ENCODE measurements around the gene TMEM109.
"Not testable (repeated sequence)": the region's sequence is repeated elsewhere in the genome, so short reads cannot be mapped to it uniquely, and the experiment has no call there.

TMEM109 gene

DNA sequence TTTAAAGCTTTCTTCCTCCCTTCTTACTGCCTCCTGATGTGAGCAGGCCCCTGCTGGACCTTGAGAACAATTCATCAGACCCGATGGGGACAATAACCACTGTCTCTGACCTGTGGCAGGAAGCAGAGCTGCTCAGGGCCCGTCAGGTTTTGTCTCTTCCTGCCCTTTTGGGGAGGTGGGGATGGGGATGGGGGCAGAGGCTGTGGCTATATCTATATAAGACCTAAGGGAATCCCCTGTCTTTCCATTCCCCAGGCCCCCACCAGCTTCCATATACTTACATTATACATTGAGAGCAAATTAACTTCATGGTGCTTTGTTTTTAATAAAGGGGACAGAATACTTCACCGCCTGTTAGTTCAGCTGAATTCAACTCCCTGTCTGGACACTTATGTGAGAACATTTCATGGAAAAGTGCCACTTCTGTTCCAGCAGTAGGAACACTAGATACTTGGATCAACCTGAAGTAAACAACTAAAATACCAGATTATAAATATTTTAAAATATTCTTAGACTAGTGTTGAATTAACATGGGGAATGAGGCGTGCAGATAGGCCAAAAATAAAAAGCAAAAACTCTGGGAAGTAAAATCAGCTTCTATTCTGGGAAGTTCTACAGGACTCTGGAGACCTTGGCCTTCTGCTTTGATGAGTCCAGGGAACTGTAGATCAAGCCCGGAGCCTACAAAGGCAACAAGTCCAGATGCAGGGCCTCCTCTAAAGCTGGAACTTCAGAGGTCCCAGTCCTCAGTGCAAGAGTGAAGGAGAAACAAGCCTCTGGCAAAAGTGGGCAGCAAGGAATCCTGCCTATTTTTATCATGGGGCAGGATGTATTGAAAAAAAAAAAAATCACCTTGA is 35.5 kb upstream of the TMEM109 start:
- no peak for DNase-seq

DNA sequence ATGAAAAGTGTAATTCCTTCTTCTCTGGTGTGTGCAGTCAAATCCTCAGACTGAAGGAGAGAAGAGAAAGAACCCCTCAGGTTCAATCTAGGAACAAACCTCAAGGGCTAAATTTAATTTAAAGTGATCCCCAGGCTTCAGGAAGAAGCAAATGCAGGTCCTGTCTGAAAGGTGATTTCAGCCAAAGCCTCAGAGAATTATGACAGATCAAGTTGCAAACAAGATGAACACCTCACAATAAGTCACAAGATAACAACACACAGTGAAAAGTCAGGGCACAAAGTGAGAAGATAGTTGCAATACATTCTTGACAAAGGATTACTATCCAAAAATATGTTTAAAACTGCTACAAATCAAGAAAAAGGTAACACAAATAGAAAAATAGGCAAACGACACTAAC is 34.9 kb upstream of the TMEM109 start:
- no peak for DNase-seq

- DNase-seq = no peak
Measured at GRCh38 chr11:60879971-60880588, 33.9 kb upstream of the TMEM109 start.

- DNase-seq = no peak
Measured at GRCh38 chr11:60880643-60881282, 33.2 kb upstream of the TMEM109 start.

GRCh38 chr11:60887556-60887955 is 26.4 kb upstream of the TMEM109 start:
- DNase-seq = peak; percentile 51 to 78

- no peak for DNase-seq
Measured at GRCh38 chr11:60889869-60890311, 24.1 kb upstream of the TMEM109 start.

DNA sequence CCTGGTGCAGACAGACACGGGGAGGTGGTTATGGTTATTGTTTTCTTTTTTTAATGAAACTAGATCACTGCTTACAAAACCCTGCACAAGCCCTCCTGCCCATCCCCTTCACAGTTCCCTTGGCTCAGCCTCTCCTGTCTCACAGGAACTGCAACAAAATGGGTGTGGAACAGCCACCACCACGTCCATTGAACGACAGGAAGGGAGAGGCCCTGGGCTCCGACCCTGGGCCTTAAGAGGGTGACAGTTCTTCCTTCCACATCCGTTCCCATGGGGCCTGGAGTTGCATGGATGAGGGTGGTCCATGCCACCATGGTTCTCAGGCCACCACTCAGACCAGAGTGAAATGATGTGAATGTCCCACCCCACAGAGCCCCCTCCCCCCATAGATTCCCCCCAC is 23.3 kb upstream of the TMEM109 start:
- no peak for DNase-seq

DNA sequence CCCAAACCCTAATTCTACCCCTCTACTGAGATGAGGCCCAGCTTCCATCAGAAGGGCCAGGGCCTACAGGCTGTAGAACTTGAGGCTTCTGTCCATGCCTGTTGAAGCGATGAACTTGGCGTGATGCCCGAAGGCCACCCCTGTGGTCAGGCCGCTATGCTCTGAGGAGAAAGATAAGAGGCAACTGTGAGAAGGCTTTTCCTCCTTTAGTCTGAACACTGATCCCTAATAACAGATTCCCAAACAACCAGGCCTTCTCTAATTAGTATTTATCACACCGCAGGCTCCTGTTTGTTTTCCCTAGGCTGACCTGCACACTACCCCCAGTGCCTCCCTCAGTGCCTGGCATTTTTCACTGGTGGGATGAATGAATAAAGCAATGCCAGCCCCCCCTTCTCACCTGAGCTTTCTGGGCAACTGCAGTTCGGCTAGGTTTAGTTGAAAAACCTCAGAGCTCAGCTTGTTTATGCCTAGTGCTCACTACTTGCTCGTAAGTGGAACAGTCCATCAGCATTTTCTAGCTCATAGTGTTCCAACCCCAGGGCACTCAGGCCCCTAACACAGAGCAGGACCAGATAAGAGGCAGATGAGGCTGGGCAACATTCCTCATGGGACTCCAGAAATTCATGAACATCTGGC is 22.7 kb upstream of the TMEM109 start:
- DNase-seq = no peak

- DNase-seq = no peak
Measured at GRCh38 chr11:60895687-60896086, 18.3 kb upstream of the TMEM109 start.

DNA sequence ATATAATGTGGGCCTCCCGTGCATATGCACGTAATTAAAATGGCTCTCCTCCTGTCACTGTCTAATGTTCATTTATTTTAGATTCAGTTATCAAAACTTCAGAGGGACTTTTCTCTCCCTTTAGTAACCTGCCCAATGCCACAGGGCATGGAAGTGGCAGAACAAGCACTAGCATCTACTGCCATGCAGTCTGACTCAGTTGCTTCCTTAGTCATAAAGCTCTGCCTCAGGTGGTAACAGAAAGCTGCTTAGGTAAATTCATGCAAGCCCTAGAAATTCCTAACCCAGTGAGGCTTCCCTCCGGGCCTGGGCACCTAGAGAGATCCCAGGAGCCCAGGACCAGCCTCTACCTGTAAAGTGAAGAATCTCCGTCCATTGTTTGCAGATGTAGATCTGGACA is 16.5 kb upstream of the TMEM109 start:
- no peak for DNase-seq

- DNase-seq = peak in 1 of 2 experiments; percentile 48
Measured at GRCh38 chr11:60899046-60899936, 14.7 kb upstream of the TMEM109 start.

- DNase-seq = no peak
Measured at GRCh38 chr11:60899977-60900376, 14.0 kb upstream of the TMEM109 start.

DNA sequence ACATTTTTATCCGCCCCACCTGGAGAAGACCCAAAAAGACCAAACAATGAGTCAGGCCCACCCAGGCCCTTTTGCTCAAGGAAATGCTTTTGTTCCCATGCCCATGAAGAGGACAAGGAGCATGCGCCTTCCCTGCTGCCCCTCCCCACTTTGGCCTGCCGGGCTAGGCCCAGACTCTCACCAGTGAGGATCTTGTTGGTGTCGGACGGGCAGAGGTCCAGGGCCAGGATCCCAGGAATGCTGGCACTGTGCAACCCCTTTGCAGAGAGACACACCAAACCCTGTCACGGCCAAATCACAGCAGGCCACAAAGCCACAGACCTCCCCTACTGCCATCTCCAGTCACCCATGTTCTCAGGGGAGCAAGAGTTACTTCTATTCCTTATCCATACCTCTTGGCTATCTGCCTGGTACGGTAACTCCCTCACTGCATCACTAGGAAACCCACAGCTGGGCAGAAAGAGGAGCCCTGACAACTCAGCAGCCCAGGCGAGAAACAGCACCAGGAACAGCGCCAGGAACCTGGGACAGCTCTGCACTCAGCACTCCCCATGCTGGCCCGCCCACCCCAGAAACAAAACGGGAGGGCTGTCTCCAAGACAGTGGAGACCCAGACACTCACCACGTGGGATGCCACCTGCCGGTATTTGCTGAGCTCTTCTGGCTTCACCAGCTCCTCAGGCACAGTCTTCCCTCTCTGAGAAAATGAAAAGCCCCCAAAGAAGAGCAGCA is 13.1 kb upstream of the TMEM109 start:
- no peak for DNase-seq

DNA sequence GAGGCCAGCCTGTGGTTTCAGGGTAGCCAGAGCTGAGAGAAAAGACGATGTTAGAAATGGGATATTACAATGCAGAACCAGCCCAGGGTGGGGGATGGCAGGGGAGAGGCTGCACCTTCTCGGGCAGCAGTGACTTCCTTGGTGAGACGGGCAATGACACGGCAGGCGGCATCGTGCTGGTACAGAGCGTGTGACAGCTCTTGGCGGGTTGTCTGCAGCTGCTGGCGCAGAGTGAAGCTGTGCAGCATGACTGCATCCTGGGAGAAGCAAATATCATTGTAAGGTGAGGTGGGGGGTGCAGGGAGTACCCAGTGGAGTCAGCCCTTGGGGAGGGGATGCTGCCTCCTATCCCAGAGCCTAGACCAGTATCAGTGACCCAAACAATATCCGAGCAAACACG is 11.3 kb upstream of the TMEM109 start:
- DNase-seq = no peak

GRCh38 chr11:60905047-60905446 is 8.9 kb upstream of the TMEM109 start:
- DNase-seq = no peak

DNA sequence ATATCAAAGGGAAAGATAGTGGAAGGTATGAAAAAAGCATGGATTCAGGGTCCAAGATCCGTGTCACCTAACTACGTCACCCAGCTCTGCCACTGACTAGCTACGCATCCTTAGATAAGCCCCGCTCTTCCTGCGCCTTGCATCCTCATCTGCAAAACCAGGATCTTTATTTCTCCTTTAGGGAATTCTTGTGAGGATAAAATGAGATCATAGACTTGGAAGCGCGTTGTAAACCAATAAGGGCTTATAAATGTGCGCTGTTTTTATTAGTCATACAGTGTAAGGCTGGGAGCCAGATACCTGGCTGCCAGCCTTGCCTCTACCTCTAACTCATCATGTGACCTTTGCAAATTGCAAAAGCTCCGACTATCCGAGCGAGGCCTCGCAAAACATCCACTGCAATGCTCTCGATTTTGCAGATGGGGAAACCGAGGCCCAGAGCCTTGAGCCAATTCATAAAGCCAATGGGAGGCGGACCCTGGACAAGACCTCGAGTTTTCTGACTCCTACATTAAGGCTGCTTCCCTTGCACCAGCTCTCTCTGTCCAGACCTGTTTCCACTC is 8.3 kb upstream of the TMEM109 start:
- peak in 1 of 2 experiments; percentile 29 for DNase-seq

DNA sequence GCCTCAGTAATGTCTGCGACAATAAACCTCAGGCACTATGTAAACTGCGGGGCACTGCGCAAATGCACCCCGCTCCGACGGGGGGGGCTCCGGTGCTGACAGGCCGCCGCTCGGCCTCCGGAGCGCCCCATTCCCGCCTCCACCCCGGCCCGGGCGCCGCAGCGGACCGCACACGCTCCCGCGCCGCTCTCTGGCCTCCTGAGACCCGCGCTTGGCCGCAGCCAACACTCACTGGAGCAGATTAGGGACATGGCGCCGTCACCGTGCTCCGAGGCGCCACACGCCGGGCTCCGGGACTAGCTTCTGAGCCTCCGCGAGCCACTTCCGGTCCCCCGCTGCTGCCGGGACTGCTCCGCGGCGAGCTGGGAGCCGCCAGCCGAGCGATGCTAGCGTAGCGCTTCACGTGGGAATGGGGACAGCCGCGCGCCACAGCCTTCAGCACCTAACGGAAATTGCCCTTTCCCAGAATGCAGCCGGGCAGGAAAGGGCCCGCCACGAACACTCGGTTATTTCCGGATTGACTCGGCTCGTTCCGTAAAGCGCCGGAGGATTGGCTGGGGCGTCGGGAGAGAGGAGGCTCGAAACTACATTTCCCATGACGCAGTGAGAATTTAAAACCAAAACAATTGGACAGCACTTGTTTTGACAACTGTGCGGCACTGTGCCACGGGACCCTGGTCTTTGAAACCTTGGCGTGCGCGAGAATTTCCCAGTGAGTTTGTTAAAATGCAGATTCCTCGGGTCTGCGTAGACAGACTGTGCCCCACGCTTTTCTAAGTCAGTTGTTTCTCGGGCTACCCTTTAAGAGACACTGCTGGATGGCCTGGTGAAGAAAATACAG is 7.6 kb upstream of the TMEM109 start, which contains the start of gene PRPF19:
Gene PRPF19 (minus strand): TSS at position 454 of the 841 bp plus-strand sequence. CDS start 203 bp downstream, at position 251.
- peak; percentile 93 to 96 for DNase-seq

GRCh38 chr11:60908803-60909202 is 5.2 kb upstream of the TMEM109 start:
- no peak for DNase-seq

DNA sequence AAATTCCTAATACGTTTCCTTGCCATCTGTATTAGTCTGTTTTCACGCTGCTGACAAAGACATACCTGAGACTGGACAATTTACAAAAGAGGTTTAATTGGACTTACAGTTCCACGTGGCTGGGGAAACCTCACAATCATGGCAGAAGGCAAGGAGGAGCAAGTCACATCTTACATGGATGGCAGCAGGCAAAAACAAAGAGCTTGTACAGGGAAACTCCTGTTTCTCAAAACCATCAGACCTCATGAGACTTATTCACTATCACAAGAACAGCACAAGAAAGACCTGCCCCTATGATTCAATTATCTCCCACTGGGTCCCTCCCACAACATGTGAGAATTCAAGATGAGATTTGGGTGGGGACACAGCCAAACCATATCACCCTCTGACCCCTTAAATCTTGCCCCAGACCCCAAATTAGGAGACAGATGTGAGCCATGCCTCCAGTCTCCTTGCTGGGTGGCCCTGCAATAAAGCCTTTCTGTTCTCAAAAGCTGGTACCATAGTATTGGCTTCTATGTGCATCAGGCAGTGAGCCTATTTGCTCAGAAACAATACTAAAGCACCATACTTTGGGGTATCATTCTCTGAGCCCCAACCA is 4.2 kb upstream of the TMEM109 start:
- not testable (repeated sequence) for DNase-seq

DNA sequence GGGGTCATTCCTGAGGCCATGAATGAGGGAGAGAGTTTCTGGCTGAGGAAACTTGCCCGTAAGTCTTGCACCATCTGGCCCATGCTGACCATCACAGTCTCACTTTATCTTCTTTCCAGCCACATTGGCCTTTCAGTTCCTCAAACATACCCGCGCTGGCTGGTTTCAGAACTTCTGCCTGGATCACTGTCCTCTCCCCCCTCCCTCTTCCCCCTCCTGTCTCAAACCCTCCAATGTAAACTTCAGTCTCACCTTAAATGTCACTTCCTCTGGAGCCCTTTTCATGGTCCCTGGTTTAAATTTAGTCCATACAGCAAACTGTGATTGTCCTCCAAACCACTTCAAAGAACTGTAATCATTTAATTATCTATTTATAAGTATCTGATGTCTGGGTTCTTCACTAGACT is 3.7 kb upstream of the TMEM109 start:
- DNase-seq = no peak
